SJCRH30 (cell line): ENCODE measurements around the gene LARP7. TPM values are rescaled to one million over a fixed set of nuclear protein-coding genes. Genes with fewer than 3 reads are reported as not detected.
"Not testable (repeated sequence)": the region's sequence is repeated elsewhere in the genome, so short reads cannot be mapped to it uniquely, and the experiment has no call there.

Experiments used
- DNase-seq, 2 experiments: peaks; one replicate each; pipeline ENCODE4 v3.0.0-alpha.2; 2015 to 2020
- H3K27ac ChIP-seq: fragments of 250-450 bp; sonication (Bioruptor Pico); 2 replicates; pipeline ENCODE4 v1.5.1; 2020; ENCODE audit warnings: mild to moderate bottlenecking, moderate library complexity
- H3K27me3 ChIP-seq: fragments of 250-450 bp; sonication (Bioruptor Pico); 2 replicates; pipeline ENCODE4 v1.5.1; 2020; ENCODE audit warnings: mild to moderate bottlenecking, moderate library complexity
- H3K36me3 ChIP-seq: fragments of 250-450 bp; sonication (Bioruptor Pico); 2 replicates; pipeline ENCODE4 v1.5.1; 2020; ENCODE audit warnings: mild to moderate bottlenecking, moderate library complexity
- H3K4me1 ChIP-seq: fragments of 250-450 bp; sonication (Bioruptor Pico); 2 replicates; pipeline ENCODE4 v1.5.1; 2020; ENCODE audit warnings: mild to moderate bottlenecking, moderate library complexity
- H3K4me3 ChIP-seq: fragments of 250-450 bp; sonication (Bioruptor Pico); 2 replicates; pipeline ENCODE4 v1.5.1; 2020; ENCODE audit warnings: mild to moderate bottlenecking, moderate library complexity
- H3K9me3 ChIP-seq: fragments of 250-450 bp; sonication (Bioruptor Pico); replicated peaks from 2 replicates; pipeline ENCODE4 v1.5.1; 2020; ENCODE audit warnings: mild to moderate bottlenecking, moderate library complexity
- total RNA-seq: library from RNA; depleted of rRNA; stranded (reverse); fragments of >200 nt; shearing (Covaris generic); gene quantifications from 2 replicates; pipeline ENCODE4 v1.2.3, GENCODE V29; 2014

Gene LARP7
- total RNA-seq, 1 experiment from 2014 or later: 62.2 TPM

DNA sequence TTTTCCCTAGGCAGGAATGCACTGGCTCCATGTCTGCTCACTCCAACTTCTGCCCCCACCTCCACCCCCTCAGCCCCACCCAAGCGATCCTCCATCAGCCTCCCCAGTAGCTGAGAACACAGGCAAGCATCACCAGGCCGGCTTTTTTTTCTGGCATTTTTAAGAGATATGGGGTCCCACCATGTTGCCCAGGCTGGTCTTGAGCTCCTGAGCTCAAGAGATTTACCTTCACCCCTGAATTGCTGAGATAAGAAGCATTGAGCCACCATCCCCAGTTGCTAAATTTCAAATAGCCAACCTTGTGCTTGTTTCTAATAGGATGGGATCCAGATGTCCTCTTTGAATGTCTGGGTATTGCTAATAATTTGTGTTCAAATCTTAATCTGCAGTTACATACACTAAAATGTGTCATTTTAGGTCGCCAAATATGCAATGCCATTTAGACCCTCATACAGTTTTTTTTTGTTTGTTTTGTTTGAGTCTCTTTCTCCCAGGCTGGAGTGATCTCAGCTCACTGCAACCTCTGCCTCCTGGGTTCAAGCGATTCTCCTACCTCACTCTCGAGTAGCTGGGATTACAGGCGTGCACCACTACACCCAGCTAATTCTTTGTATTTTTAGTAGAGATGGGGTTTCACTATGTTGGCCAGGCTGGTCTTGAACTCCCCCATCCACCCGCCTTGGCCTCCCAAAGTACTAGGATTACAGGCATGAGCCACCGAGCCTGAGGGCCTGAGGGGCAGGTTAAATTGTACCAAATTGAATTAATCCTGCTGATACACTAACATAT lies 8.8 kb downstream of the LARP7 start:
- H3K4me3 ChIP-seq: no peak overlapping the region
- H3K4me1 ChIP-seq: no peaks in the 10 kb centered on the region
- no peaks in the 10 kb centered on the region for H3K9me3 ChIP-seq
- H3K27ac ChIP-seq: no peak overlapping the region
- peaks cover 55% of the 10 kb centered on the region for H3K36me3 ChIP-seq
- no peak for DNase-seq
- no peaks in the 10 kb centered on the region for H3K27me3 ChIP-seq

DNA sequence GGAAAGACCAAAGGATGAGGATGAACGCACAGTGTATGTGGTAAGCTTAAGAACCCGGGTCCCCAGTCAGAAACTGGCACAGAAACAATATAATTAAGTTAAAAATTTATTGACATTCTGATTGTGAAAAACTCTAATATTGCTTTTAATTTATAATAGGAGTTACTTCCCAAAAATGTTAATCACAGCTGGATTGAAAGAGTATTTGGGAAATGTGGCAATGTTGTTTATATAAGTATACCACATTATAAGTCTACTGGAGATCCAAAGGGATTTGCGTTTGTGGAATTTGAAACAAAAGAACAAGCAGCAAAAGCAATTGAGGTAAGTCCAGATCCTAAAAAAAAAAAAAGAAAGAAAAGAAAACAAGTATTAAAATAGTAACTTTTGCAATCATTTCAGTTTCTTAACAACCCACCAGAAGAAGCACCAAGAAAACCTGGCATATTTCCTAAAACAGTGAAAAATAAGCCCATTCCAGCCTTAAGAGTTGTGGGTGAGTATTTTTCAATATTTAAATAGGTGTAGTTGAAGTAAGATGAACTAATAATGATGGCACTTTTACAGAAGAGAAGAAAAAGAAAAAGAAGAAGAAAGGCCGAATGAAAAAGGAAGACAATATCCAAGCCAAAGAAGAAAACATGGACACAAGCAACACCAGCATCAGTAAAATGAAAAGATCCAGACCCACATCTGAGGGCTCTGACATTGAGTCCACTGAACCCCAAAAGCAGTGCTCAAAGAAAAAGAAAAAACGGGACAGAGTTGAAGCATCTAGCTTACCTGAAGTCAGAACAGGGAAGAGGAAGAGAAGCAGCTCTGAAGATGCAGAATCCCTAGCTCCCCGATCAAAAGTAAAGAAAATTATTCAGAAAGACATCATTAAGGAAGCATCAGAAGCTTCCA lies 9.9 kb downstream of the LARP7 start:
- no peaks in the 10 kb centered on the region for H3K9me3 ChIP-seq

DNA sequence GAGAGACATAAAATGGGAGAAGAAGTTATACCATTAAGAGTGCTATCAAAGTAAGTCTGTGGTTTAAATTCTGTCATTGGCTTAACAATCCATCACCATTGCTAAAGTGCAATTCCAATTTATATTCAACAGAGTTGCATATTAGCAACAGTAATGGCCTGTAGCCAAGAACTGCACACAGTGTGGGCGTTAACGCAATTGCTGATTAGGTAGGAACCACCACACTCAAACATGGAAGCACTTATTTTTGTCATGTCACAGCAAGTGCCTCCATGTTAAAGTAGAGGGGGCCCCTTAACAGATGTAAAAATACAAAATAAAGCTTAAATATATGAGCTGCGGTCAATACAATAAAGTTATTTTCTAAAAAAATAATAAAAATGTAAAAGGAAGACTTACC lies 10.8 kb downstream of the LARP7 start:
- peaks cover 74% of the 10 kb centered on the region for H3K36me3 ChIP-seq

More for the DNA sequence above, 9.9 kb downstream of the LARP7 start:
- H3K27ac ChIP-seq: no peak overlapping the region
- no peaks in the 10 kb centered on the region for H3K27me3 ChIP-seq
- no peaks in the 10 kb centered on the region for H3K4me1 ChIP-seq
- no peak for DNase-seq
- peaks cover 65% of the 10 kb centered on the region for H3K36me3 ChIP-seq
- H3K4me3 ChIP-seq: no peak overlapping the region

GRCh38 chr4:112648263-112649054 lies 11.5 kb downstream of the LARP7 start:
- DNase-seq: no peak
- no peak overlapping the region for H3K27ac ChIP-seq

More for the DNA sequence above, 10.8 kb downstream of the LARP7 start:
- H3K4me3 ChIP-seq: no peak overlapping the region
- H3K9me3 ChIP-seq: no peaks in the 10 kb centered on the region
- H3K27me3 ChIP-seq: no peaks in the 10 kb centered on the region
- H3K27ac ChIP-seq: no peak overlapping the region
- H3K4me1 ChIP-seq: no peaks in the 10 kb centered on the region
- no peak for DNase-seq

GRCh38 chr4:112649055-112649408 lies 12.1 kb downstream of the LARP7 start:
- no peak for DNase-seq
- H3K4me3 ChIP-seq: no peak overlapping the region
- H3K27me3 ChIP-seq: no peaks in the 10 kb centered on the region
- no peaks in the 10 kb centered on the region for H3K4me1 ChIP-seq
- H3K27ac ChIP-seq: no peak overlapping the region
- H3K36me3 ChIP-seq: peaks cover 80% of the 10 kb centered on the region
- no peaks in the 10 kb centered on the region for H3K9me3 ChIP-seq

More at GRCh38 chr4:112648263-112649054, 11.5 kb downstream of the LARP7 start:
- Histone ChIP-seq H3K9me3 (no peaks in the 10 kb centered on the region), H3K4me3 (no peak overlapping the region), H3K27me3 (no peaks in the 10 kb centered on the region), H3K36me3 (peaks cover 76% of the 10 kb centered on the region), H3K4me1 (no peaks in the 10 kb centered on the region)

DNA sequence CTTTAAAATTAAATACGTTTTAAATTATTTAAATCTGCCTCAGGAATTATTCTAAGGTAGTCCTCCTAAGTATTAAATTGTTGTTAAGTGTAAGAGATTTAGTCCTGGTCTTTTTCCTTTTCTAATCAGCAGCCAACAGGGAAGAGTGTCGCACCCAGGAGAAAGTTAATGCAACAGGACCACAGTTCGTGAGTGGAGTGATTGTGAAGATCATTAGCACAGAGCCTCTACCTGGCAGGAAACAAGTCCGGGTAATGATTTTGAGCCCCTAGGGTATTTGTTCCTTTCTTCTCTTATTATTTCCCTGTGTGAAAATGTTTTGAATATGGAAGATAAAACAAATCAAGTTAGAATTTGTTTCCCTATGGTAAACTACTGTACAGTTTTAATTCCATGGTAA lies 13.4 kb downstream of the LARP7 start:
- Histone ChIP-seq H3K4me3 (no peak overlapping the region), H3K9me3 (no peaks in the 10 kb centered on the region)

DNA sequence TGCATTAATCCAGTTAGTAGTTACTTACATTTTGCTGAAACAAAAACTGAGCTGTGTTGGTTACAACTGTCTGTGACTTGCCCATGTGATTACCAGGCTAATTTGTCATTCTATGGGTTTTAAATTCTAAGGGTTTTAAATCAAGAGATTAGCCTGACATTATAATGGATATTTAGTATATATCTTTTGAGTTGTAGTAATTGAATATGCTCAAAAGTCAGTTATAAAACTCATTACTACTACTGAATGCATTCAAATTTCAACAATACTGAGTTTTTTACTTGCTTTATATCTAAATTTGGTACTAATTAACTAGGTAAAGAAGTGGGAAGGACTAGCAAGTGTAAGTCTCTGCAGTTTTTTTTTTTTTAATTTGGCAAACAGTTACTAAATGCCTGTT lies 14.7 kb downstream of the LARP7 start:
- H3K4me1 ChIP-seq: no peaks in the 10 kb centered on the region
- H3K36me3 ChIP-seq: peaks cover 76% of the 10 kb centered on the region
- H3K27ac ChIP-seq: no peak overlapping the region
- H3K27me3 ChIP-seq: no peaks in the 10 kb centered on the region
- DNase-seq: no peak
- no peak overlapping the region for H3K4me3 ChIP-seq
- no peaks in the 10 kb centered on the region for H3K9me3 ChIP-seq

More for the DNA sequence above, 13.4 kb downstream of the LARP7 start:
- no peaks in the 10 kb centered on the region for H3K27me3 ChIP-seq
- H3K4me1 ChIP-seq: no peaks in the 10 kb centered on the region
- H3K36me3 ChIP-seq: peaks cover 77% of the 10 kb centered on the region
- DNase-seq: no peak
- H3K27ac ChIP-seq: no peak overlapping the region

- Histone ChIP-seq H3K4me3 (no peak overlapping the region), H3K4me1 (no peaks in the 10 kb centered on the region), H3K36me3 (peaks cover 76% of the 10 kb centered on the region), H3K27me3 (no peaks in the 10 kb centered on the region), H3K27ac (no peak overlapping the region), H3K9me3 (no peaks in the 10 kb centered on the region)
- no peak for DNase-seq
Observed at GRCh38 chr4:112652216-112652615, 15.3 kb downstream of the LARP7 start.

GRCh38 chr4:112655270-112655669 lies 18.3 kb downstream of the LARP7 start:
- no peak overlapping the region for H3K4me3 ChIP-seq
- DNase-seq: no peak
- no peaks in the 10 kb centered on the region for H3K4me1 ChIP-seq
- H3K36me3 ChIP-seq: peaks cover 60% of the 10 kb centered on the region
- no peak overlapping the region for H3K27ac ChIP-seq
- H3K27me3 ChIP-seq: no peaks in the 10 kb centered on the region
- H3K9me3 ChIP-seq: no peaks in the 10 kb centered on the region

- not testable (repeated sequence) for H3K9me3 ChIP-seq, H3K4me3 ChIP-seq, H3K27me3 ChIP-seq, H3K27ac ChIP-seq, DNase-seq, H3K4me1 ChIP-seq
- H3K36me3 ChIP-seq: peaks cover 52% of the 10 kb centered on the region
Observed at GRCh38 chr4:112656115-112656514, 19.2 kb downstream of the LARP7 start.

DNA sequence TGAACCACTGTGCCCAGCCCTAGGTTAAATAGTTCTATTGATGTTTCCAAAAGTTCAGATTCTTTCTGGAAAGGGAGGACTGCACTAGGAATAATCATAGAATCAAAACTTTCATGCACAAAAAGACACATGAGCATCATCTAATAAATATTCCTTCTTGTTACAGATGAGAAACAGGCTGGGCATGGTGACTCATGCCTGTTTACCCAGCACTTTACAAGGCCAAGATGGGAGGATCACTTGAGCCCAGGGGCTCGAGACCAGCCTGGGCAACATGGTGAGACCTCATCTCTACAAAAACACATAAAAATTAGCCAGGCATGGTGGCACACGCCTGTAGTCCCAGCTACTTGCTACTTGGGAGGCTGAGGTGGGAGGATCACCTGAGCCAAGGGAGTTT lies 27.7 kb downstream of the LARP7 start:
- Histone ChIP-seq H3K27me3 (no peaks in the 10 kb centered on the region), H3K36me3 (no peaks in the 10 kb centered on the region), H3K27ac (no peak overlapping the region), H3K9me3 (no peaks in the 10 kb centered on the region), H3K4me1 (no peaks in the 10 kb centered on the region), H3K4me3 (no peak overlapping the region)
- DNase-seq: no peak

GRCh38 chr4:112668131-112668530 lies 31.2 kb downstream of the LARP7 start:
- Histone ChIP-seq H3K27ac (no peak overlapping the region), H3K4me3 (no peak overlapping the region), H3K27me3 (no peaks in the 10 kb centered on the region), H3K4me1 (no peaks in the 10 kb centered on the region), H3K9me3 (no peaks in the 10 kb centered on the region), H3K36me3 (no peaks in the 10 kb centered on the region)
- no peak for DNase-seq

DNA sequence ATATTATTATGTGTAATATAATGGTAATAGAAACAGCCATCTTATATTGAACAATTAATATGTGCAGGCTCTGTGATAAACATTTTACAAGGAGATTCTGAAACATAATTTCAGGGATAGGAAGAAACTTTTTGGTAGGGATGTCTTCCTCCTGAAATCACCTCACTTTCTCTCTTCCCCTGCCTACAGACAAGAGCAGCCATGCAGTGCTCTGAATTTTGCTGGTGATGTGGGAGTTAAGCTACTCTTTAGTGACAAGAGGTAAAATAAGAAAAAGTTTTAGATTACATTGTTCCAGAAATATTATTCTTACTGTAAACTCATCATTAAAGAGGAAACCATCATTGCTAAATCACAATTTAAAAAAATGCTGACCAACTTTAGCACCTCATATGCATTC lies 36.1 kb downstream of the LARP7 start:
- Histone ChIP-seq H3K9me3 (no peaks in the 10 kb centered on the region), H3K4me3 (no peak overlapping the region), H3K36me3 (no peaks in the 10 kb centered on the region), H3K4me1 (no peaks in the 10 kb centered on the region), H3K27ac (no peak overlapping the region), H3K27me3 (no peaks in the 10 kb centered on the region)
- DNase-seq: no peak

DNA sequence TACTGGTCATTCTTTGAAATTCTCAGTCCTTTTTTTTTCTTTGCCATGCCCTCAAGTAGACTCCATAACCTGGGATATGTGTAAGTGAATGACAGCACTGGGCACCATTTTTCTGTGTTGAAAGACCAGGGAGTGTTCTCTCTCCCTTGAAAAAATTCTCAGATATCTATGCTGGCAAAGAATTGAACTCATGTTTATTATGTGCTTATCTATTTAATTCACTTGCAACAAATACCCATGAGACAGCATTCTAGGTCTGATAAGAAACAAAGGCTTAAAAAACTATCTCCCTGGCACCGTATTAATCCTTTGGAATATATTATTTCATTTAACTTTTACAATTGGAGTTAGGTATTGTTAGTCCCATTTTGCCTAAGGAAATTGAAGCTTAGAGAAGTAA lies 36.7 kb downstream of the LARP7 start:
- H3K27ac ChIP-seq: no peak overlapping the region
- H3K4me1 ChIP-seq: no peaks in the 10 kb centered on the region
- DNase-seq: no peak
- no peaks in the 10 kb centered on the region for H3K27me3 ChIP-seq
- H3K9me3 ChIP-seq: no peaks in the 10 kb centered on the region
- H3K36me3 ChIP-seq: no peaks in the 10 kb centered on the region
- no peak overlapping the region for H3K4me3 ChIP-seq

GRCh38 chr4:112674376-112674775 lies 37.4 kb downstream of the LARP7 start:
- H3K27ac ChIP-seq: no peak overlapping the region
- H3K4me3 ChIP-seq: no peak overlapping the region
- H3K36me3 ChIP-seq: no peaks in the 10 kb centered on the region
- DNase-seq: peak in 1 of 2 experiments; percentile 27
- H3K4me1 ChIP-seq: no peaks in the 10 kb centered on the region
- H3K27me3 ChIP-seq: no peaks in the 10 kb centered on the region
- no peaks in the 10 kb centered on the region for H3K9me3 ChIP-seq
